GM23338 (cell line): ENCODE data around the gene KIAA1586. TPM values are rescaled to one million over a fixed set of nuclear protein-coding genes. Genes with fewer than 3 reads are reported as not detected.

ENCODE experiments used
- ATAC-seq: fragments of 200-7000 bp; cut with Tn5 transposase; 3 replicates; pipeline ENCODE4 v1.9.1; 2020
- DNase-seq: peaks from one replicate; pipeline ENCODE4 v3.0.0-alpha.2; 2015; ENCODE audit warnings: low spot score
- H2AFZ ChIP-seq: fragments of 200-600 bp; sonication (generic); 2 replicates; pipeline ENCODE4 v1.8.0; 2016; ENCODE audit warnings: antibody characterized with exemption, mild to moderate bottlenecking, moderate library complexity
- H3F3A ChIP-seq: fragments of 200-600 bp; sonication (generic); replicated peaks from 2 replicates; pipeline ENCODE4 v1.8.0; 2017; ENCODE audit warnings: antibody characterized with exemption, mixed run types, low read depth
- H3K27ac ChIP-seq: fragments of 200-600 bp; sonication (generic); 2 replicates; pipeline ENCODE4 v1.6.1; 2016; ENCODE audit warnings: low read depth
- H3K27me3 ChIP-seq: fragments of 200-600 bp; sonication (generic); 2 replicates; pipeline ENCODE4 v1.8.0; 2016; ENCODE audit warnings: mild to moderate bottlenecking, mixed run types, moderate library complexity; ENCODE audit not compliant: insufficient read depth
- H3K36me3 ChIP-seq: fragments of 200-600 bp; sonication (generic); 2 replicates; pipeline ENCODE4 v1.8.0; 2016; ENCODE audit warnings: mild to moderate bottlenecking; ENCODE audit not compliant: insufficient read depth
- H3K4me1 ChIP-seq: fragments of 200-600 bp; sonication (generic); 2 replicates; pipeline ENCODE4 v1.8.0; 2016; ENCODE audit warnings: mild to moderate bottlenecking, moderate library complexity; ENCODE audit not compliant: insufficient read depth
- H3K4me2 ChIP-seq: fragments of 200-600 bp; sonication (generic); 2 replicates; pipeline ENCODE4 v1.7.1; 2017; ENCODE audit warnings: mixed run types
- H3K4me3 ChIP-seq: fragments of 200-600 bp; sonication (generic); 2 replicates; pipeline ENCODE4 v1.6.1; 2016; ENCODE audit warnings: mixed run types
- H3K79me2 ChIP-seq: fragments of 200-600 bp; sonication (generic); replicated peaks from 2 replicates; pipeline ENCODE4 v1.8.0; 2017; ENCODE audit warnings: mild to moderate bottlenecking; ENCODE audit not compliant: insufficient read depth
- H3K9me2 ChIP-seq: fragments of 200-600 bp; sonication (generic); 2 replicates; pipeline ENCODE4 v1.8.0; 2017; ENCODE audit not compliant: insufficient read depth
- H4K20me1 ChIP-seq: fragments of 200-600 bp; sonication (generic); replicated peaks from 2 replicates; pipeline ENCODE4 v1.8.0; 2017; ENCODE audit warnings: mild to moderate bottlenecking; ENCODE audit not compliant: insufficient read depth
- H3K27ac Mint-ChIP-seq: 2 replicates; pipeline ENCODE4 v1.8.0; 2020; ENCODE audit warnings: inconsistent platforms, mild to moderate bottlenecking, moderate library complexity, mixed read lengths
- H3K27me3 Mint-ChIP-seq: 3 replicates; pipeline ENCODE4 v1.8.0; 2022; ENCODE audit warnings: low read depth, mild to moderate bottlenecking, moderate library complexity, mixed read lengths, inconsistent platforms; ENCODE audit not compliant: insufficient read depth, poor library complexity
- H3K36me3 Mint-ChIP-seq: 3 replicates; pipeline ENCODE4 v1.8.0; 2021; ENCODE audit warnings: low read depth, mild to moderate bottlenecking, inconsistent platforms, moderate library complexity, mixed read lengths
- H3K4me1 Mint-ChIP-seq: 3 replicates; pipeline ENCODE4 v1.8.0; 2020; ENCODE audit warnings: mild to moderate bottlenecking, inconsistent platforms, mixed read lengths
- H3K4me3 Mint-ChIP-seq: 3 replicates; pipeline ENCODE4 v1.8.0; 2021; ENCODE audit warnings: moderate library complexity, mild to moderate bottlenecking, inconsistent platforms, mixed read lengths
- H3K9me3 Mint-ChIP-seq: 3 replicates; pipeline ENCODE4 v1.8.0; 2020; ENCODE audit warnings: moderate library complexity, mild to moderate bottlenecking, inconsistent platforms, mixed read lengths
- CREB1 ChIP-seq: fragments of 250-450 bp; sonication (Bioruptor Pico); IDR thresholded peaks from 2 replicates; pipeline ENCODE4 v1.5.0; 2020; ENCODE audit warnings: low read depth, mild to moderate bottlenecking, moderate library complexity
- EZH2 ChIP-seq: fragments of 200-600 bp; sonication (generic); IDR thresholded peaks from one replicate; pipeline ENCODE4 v1.8.0; 2017; ENCODE audit warnings: antibody characterized with exemption, mild to moderate bottlenecking, low read depth; ENCODE audit not compliant: unreplicated experiment
- JUNB ChIP-seq: IDR thresholded peaks from one replicate; pipeline ENCODE4 v1.6.1; 2016; ENCODE audit warnings: antibody characterized with exemption; ENCODE audit not compliant: unreplicated experiment
- NANOG ChIP-seq: IDR thresholded peaks from 2 replicates; pipeline ENCODE4 v1.6.1; 2016; ENCODE audit warnings: antibody characterized with exemption, borderline replicate concordance
- POLR2AphosphoS5 ChIP-seq: IDR thresholded peaks from 2 replicates; pipeline ENCODE4 v1.6.1; 2016; ENCODE audit warnings: antibody characterized with exemption, low read depth
- STAT1 ChIP-seq: IDR thresholded peaks from one replicate; pipeline ENCODE4 v1.6.1; 2016; ENCODE audit warnings: antibody characterized with exemption; ENCODE audit not compliant: unreplicated experiment
- ZNF114 ChIP-seq: fragments of 250-450 bp; sonication (Bioruptor Pico); IDR thresholded peaks from 2 replicates; pipeline ENCODE4 v1.5.0; 2020; ENCODE audit warnings: mild to moderate bottlenecking, moderate library complexity
- ZNF331 ChIP-seq: fragments of 250-450 bp; sonication (Bioruptor Pico); IDR thresholded peaks from 2 replicates; pipeline ENCODE4 v1.5.0; 2020; ENCODE audit warnings: low read depth, mild to moderate bottlenecking, moderate library complexity
- polyA plus RNA-seq: library from polyadenylated mRNA; unstranded; fragments of >200 nt; fragmentation: Nextera tagmentation; extraction: Ambion mirVana; gene quantifications from 2 replicates; pipeline ENCODE4 v1.2.1, GENCODE V29; 2016
- total RNA-seq: library from RNA; depleted of rRNA; stranded (reverse); fragments of >200 nt; shearing (Covaris generic); gene quantifications from 2 replicates; pipeline ENCODE4 v1.2.3, GENCODE V29; 2014
- TF ChIP-seq, protein P1 (sequence below): IDR thresholded peaks from one replicate; pipeline ENCODE4 v1.6.1; 2018; ENCODE audit warnings: antibody characterized with exemption; ENCODE audit not compliant: unreplicated experiment
- TF ChIP-seq, protein P2 (sequence below): IDR thresholded peaks from 2 replicates; pipeline ENCODE4 v1.6.1; 2016; ENCODE audit warnings: antibody characterized with exemption
- TF ChIP-seq, protein P3 (sequence below): fragments of 250-450 bp; sonication (Bioruptor Pico); IDR thresholded peaks from 2 replicates; pipeline ENCODE4 v1.5.0; 2020; ENCODE audit warnings: mild to moderate bottlenecking, moderate library complexity

KIAA1586 gene
- total and polyA plus RNA-seq, 2 experiments from 2014 or later, result 24.0 to 37.7 TPM

DNA sequence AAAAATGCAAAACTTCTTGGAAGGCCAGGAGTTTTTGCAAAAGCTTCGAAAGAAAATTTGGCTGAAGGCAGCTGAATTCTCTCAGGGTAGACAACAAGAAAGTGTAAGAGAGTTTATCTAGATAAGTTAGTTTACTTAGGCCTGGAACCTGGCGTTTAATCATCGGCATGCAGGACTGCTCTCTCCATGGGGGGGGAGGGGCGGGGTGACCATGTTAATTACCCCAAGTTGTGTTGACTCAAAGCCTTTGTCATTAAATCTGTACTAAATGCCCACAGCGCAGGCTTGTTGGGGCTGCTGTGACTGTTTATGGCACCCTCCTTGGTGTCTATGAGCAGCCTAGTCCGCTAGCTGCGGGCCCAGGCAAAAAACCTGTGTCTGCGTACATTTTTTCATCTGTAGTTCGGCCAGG lies 23.4 kb downstream of the KIAA1586 start:
- H3K9me2 ChIP-seq, result no peaks in the 10 kb centered on the region
- H3K27me3 ChIP-seq, result no peaks in the 10 kb centered on the region
- Mint-ChIP-seq H3K27me3 (peaks cover 8% of the 10 kb centered on the region), H3K4me3 (peak overlapping the region; percentile 2; the same call in 1 of the 3 replicates), H3K36me3 (peaks cover 7% of the 10 kb centered on the region; the same call in 2 of the 3 replicates), H3K27ac (peak overlapping the region; percentile 55; the same call in 1 of the 2 replicates), H3K4me1 (peaks cover 35% of the 10 kb centered on the region), H3K9me3 (peaks cover 3% of the 10 kb centered on the region; the same call in 1 of the 3 replicates)
- H2AFZ ChIP-seq, result no peak overlapping the region
- ATAC-seq, result peak; percentile 75
- 0 out of 2 replicates have a peak, but pooled peaks have one; percentile 13 for TF ChIP-seq NANOG
- TF ChIP-seq CREB1 (CRISPR knock-in tag), result no peak
- no peaks in the 10 kb centered on the region for H3K79me2 ChIP-seq
- no peak overlapping the region for H3K27ac ChIP-seq
- no peaks in the 10 kb centered on the region for H3F3A ChIP-seq
- peaks cover 33% of the 10 kb centered on the region for H3K4me1 ChIP-seq
- H3K4me3 ChIP-seq, result 0 out of 2 replicates have a peak overlapping the region, but pooled peaks have one; percentile 12
- H4K20me1 ChIP-seq, result no peaks in the 10 kb centered on the region
- peak; percentile 67 for DNase-seq
- H3K4me2 ChIP-seq, result peak overlapping the region; percentile 57; the same call in 1 of the 2 replicates
- H3K36me3 ChIP-seq, result no peaks in the 10 kb centered on the region

DNA sequence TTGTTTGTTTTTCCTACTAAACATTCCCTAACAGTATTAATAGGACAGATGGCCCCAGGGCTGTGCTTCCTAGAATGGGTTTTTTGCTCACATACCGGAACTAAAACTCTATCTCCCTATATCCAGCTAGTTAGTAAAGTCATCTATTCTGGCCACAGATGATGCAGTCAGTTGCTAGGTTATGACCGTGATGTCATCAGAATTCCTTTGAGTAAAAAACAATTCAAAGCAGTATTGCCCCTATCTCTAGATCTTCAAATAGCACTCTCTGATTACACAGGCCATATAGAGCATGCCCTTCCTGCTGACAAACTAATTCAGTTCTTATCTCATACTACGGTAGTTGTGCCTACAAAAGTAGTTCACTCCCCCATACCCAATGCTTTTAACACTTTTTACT lies 25.6 kb downstream of the KIAA1586 start:
- Mint-ChIP-seq H3K4me3 (no peak overlapping the region), H3K27me3 (peaks cover 12% of the 10 kb centered on the region), H3K36me3 (peaks cover 7% of the 10 kb centered on the region; the same call in 2 of the 3 replicates), H3K27ac (no peak overlapping the region), H3K4me1 (peaks cover 35% of the 10 kb centered on the region), H3K9me3 (peaks cover 3% of the 10 kb centered on the region; the same call in 1 of the 3 replicates)
- no peak overlapping the region for H3K27ac ChIP-seq
- H3K4me1 ChIP-seq, result peaks cover 33% of the 10 kb centered on the region
- no peak overlapping the region for H2AFZ ChIP-seq
- no peaks in the 10 kb centered on the region for H3K79me2 ChIP-seq
- no peaks in the 10 kb centered on the region for H3K36me3 ChIP-seq
- H4K20me1 ChIP-seq, result no peaks in the 10 kb centered on the region
- no peaks in the 10 kb centered on the region for H3K9me2 ChIP-seq
- no peaks in the 10 kb centered on the region for H3F3A ChIP-seq
- ATAC-seq (no peak), DNase-seq (no peak)
- no peak overlapping the region for H3K4me3 ChIP-seq
- H3K27me3 ChIP-seq, result no peaks in the 10 kb centered on the region
- no peak overlapping the region for H3K4me2 ChIP-seq
- TF ChIP-seq, protein P1, sequence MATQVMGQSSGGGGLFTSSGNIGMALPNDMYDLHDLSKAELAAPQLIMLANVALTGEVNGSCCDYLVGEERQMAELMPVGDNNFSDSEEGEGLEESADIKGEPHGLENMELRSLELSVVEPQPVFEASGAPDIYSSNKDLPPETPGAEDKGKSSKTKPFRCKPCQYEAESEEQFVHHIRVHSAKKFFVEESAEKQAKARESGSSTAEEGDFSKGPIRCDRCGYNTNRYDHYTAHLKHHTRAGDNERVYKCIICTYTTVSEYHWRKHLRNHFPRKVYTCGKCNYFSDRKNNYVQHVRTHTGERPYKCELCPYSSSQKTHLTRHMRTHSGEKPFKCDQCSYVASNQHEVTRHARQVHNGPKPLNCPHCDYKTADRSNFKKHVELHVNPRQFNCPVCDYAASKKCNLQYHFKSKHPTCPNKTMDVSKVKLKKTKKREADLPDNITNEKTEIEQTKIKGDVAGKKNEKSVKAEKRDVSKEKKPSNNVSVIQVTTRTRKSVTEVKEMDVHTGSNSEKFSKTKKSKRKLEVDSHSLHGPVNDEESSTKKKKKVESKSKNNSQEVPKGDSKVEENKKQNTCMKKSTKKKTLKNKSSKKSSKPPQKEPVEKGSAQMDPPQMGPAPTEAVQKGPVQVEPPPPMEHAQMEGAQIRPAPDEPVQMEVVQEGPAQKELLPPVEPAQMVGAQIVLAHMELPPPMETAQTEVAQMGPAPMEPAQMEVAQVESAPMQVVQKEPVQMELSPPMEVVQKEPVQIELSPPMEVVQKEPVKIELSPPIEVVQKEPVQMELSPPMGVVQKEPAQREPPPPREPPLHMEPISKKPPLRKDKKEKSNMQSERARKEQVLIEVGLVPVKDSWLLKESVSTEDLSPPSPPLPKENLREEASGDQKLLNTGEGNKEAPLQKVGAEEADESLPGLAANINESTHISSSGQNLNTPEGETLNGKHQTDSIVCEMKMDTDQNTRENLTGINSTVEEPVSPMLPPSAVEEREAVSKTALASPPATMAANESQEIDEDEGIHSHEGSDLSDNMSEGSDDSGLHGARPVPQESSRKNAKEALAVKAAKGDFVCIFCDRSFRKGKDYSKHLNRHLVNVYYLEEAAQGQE, result no peak
- TF ChIP-seq, protein P2, sequence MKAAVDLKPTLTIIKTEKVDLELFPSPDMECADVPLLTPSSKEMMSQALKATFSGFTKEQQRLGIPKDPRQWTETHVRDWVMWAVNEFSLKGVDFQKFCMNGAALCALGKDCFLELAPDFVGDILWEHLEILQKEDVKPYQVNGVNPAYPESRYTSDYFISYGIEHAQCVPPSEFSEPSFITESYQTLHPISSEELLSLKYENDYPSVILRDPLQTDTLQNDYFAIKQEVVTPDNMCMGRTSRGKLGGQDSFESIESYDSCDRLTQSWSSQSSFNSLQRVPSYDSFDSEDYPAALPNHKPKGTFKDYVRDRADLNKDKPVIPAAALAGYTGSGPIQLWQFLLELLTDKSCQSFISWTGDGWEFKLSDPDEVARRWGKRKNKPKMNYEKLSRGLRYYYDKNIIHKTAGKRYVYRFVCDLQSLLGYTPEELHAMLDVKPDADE, result no peak
- TF ChIP-seq POLR2AphosphoS5 (no peak), STAT1 (no peak), NANOG (no peak), ZNF114 (CRISPR knock-in tag) (no peak), EZH2 (no peak), JUNB (no peak), ZNF331 (CRISPR knock-in tag) (no peak), CREB1 (CRISPR knock-in tag) (no peak)
- TF ChIP-seq, protein P3, sequence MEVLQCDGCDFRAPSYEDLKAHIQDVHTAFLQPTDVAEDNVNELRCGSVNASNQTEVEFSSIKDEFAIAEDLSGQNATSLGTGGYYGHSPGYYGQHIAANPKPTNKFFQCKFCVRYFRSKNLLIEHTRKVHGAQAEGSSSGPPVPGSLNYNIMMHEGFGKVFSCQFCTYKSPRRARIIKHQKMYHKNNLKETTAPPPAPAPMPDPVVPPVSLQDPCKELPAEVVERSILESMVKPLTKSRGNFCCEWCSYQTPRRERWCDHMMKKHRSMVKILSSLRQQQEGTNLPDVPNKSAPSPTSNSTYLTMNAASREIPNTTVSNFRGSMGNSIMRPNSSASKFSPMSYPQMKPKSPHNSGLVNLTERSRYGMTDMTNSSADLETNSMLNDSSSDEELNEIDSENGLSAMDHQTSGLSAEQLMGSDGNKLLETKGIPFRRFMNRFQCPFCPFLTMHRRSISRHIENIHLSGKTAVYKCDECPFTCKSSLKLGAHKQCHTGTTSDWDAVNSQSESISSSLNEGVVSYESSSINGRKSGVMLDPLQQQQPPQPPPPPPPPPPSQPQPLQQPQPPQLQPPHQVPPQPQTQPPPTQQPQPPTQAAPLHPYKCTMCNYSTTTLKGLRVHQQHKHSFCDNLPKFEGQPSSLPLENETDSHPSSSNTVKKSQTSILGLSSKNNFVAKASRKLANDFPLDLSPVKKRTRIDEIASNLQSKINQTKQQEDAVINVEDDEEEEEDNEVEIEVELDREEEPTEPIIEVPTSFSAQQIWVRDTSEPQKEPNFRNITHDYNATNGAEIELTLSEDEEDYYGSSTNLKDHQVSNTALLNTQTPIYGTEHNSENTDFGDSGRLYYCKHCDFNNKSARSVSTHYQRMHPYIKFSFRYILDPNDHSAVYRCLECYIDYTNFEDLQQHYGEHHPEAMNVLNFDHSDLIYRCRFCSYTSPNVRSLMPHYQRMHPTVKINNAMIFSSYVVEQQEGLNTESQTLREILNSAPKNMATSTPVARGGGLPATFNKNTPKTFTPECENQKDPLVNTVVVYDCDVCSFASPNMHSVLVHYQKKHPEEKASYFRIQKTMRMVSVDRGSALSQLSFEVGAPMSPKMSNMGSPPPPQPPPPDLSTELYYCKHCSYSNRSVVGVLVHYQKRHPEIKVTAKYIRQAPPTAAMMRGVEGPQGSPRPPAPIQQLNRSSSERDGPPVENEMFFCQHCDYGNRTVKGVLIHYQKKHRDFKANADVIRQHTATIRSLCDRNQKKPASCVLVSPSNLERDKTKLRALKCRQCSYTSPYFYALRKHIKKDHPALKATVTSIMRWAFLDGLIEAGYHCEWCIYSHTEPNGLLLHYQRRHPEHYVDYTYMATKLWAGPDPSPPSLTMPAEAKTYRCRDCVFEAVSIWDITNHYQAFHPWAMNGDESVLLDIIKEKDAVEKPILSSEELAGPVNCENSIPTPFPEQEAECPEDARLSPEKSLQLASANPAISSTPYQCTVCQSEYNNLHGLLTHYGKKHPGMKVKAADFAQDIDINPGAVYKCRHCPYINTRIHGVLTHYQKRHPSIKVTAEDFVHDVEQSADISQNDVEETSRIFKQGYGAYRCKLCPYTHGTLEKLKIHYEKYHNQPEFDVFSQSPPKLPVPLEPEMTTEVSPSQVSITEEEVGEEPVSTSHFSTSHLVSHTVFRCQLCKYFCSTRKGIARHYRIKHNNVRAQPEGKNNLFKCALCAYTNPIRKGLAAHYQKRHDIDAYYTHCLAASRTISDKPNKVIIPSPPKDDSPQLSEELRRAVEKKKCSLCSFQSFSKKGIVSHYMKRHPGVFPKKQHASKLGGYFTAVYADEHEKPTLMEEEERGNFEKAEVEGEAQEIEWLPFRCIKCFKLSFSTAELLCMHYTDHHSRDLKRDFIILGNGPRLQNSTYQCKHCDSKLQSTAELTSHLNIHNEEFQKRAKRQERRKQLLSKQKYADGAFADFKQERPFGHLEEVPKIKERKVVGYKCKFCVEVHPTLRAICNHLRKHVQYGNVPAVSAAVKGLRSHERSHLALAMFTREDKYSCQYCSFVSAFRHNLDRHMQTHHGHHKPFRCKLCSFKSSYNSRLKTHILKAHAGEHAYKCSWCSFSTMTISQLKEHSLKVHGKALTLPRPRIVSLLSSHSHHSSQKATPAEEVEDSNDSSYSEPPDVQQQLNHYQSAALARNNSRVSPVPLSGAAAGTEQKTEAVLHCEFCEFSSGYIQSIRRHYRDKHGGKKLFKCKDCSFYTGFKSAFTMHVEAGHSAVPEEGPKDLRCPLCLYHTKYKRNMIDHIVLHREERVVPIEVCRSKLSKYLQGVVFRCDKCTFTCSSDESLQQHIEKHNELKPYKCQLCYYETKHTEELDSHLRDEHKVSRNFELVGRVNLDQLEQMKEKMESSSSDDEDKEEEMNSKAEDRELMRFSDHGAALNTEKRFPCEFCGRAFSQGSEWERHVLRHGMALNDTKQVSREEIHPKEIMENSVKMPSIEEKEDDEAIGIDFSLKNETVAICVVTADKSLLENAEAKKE (CRISPR knock-in tag), result no peak
